HepG2 (cell line): ENCODE measurements around the gene MSL3B.

ENCODE experiments used
- CENPBD1 ChIP-seq: sonication (generic); formaldehyde crosslinking; IDR thresholded peaks from 2 replicates; pipeline ENCODE4 v1.8.0; 2022; ENCODE audit warnings: missing genetic modification reagents, low read depth, mild to moderate bottlenecking, borderline replicate concordance
- GFI1 ChIP-seq: sonication (generic); formaldehyde crosslinking; IDR thresholded peaks from 2 replicates; pipeline ENCODE4 v1.5.0; 2020; ENCODE audit warnings: missing genetic modification reagents, mild to moderate bottlenecking, borderline replicate concordance
- KDM1A ChIP-seq: IDR thresholded peaks from 2 replicates; pipeline ENCODE4 v1.6.1; 2016; ENCODE audit warnings: missing compliant biosample characterization
- KLF11 ChIP-seq: IDR thresholded peaks from 2 replicates; pipeline ENCODE4 v1.6.1; 2016; ENCODE audit warnings: missing compliant biosample characterization
- NFYB ChIP-seq: sonication (generic); formaldehyde crosslinking; IDR thresholded peaks from 2 replicates; pipeline ENCODE4 v1.4.0; 2020; ENCODE audit warnings: missing genetic modification reagents
- ZFP62 ChIP-seq: sonication (generic); formaldehyde crosslinking; IDR thresholded peaks from 2 replicates; pipeline ENCODE4 v1.4.0; 2020; ENCODE audit warnings: missing genetic modification reagents
- ZNF337 ChIP-seq: sonication (generic); formaldehyde crosslinking; IDR thresholded peaks from 2 replicates; pipeline ENCODE4 v1.5.1; 2020; ENCODE audit warnings: missing genetic modification reagents, low read depth, mild to moderate bottlenecking, borderline replicate concordance
- ZNF576 ChIP-seq: sonication (generic); formaldehyde crosslinking; IDR thresholded peaks from 2 replicates; pipeline ENCODE4 v1.4.0; 2020; ENCODE audit warnings: mild to moderate bottlenecking, missing genetic modification reagents
- TF ChIP-seq, protein P1 (sequence below): sonication (generic); formaldehyde crosslinking; IDR thresholded peaks from 2 replicates; pipeline ENCODE4 v1.9.0; 2021; ENCODE audit warnings: mild to moderate bottlenecking, missing genetic modification reagents
- TF ChIP-seq, protein P2 (sequence below): sonication (generic); formaldehyde crosslinking; IDR thresholded peaks from 2 replicates; pipeline ENCODE4 v1.5.1; 2020; ENCODE audit warnings: missing genetic modification reagents, mild to moderate bottlenecking, borderline replicate concordance
- TF ChIP-seq, protein P3 (sequence below): sonication (generic); formaldehyde crosslinking; IDR thresholded peaks from 2 replicates; pipeline ENCODE4 v1.4.0; 2020; ENCODE audit warnings: missing genetic modification reagents
- TF ChIP-seq, protein P4 (sequence below): sonication (generic); formaldehyde crosslinking; IDR thresholded peaks from 2 replicates; pipeline ENCODE4 v1.9.0; 2022; ENCODE audit warnings: missing genetic modification reagents, mild to moderate bottlenecking, borderline replicate concordance

The MSL3B gene

GRCh38 chr2:233854241-233854981 lies 13.8 kb downstream of the MSL3B start, which contains the start of gene HJURP (continued):
- TF ChIP-seq, protein P1, sequence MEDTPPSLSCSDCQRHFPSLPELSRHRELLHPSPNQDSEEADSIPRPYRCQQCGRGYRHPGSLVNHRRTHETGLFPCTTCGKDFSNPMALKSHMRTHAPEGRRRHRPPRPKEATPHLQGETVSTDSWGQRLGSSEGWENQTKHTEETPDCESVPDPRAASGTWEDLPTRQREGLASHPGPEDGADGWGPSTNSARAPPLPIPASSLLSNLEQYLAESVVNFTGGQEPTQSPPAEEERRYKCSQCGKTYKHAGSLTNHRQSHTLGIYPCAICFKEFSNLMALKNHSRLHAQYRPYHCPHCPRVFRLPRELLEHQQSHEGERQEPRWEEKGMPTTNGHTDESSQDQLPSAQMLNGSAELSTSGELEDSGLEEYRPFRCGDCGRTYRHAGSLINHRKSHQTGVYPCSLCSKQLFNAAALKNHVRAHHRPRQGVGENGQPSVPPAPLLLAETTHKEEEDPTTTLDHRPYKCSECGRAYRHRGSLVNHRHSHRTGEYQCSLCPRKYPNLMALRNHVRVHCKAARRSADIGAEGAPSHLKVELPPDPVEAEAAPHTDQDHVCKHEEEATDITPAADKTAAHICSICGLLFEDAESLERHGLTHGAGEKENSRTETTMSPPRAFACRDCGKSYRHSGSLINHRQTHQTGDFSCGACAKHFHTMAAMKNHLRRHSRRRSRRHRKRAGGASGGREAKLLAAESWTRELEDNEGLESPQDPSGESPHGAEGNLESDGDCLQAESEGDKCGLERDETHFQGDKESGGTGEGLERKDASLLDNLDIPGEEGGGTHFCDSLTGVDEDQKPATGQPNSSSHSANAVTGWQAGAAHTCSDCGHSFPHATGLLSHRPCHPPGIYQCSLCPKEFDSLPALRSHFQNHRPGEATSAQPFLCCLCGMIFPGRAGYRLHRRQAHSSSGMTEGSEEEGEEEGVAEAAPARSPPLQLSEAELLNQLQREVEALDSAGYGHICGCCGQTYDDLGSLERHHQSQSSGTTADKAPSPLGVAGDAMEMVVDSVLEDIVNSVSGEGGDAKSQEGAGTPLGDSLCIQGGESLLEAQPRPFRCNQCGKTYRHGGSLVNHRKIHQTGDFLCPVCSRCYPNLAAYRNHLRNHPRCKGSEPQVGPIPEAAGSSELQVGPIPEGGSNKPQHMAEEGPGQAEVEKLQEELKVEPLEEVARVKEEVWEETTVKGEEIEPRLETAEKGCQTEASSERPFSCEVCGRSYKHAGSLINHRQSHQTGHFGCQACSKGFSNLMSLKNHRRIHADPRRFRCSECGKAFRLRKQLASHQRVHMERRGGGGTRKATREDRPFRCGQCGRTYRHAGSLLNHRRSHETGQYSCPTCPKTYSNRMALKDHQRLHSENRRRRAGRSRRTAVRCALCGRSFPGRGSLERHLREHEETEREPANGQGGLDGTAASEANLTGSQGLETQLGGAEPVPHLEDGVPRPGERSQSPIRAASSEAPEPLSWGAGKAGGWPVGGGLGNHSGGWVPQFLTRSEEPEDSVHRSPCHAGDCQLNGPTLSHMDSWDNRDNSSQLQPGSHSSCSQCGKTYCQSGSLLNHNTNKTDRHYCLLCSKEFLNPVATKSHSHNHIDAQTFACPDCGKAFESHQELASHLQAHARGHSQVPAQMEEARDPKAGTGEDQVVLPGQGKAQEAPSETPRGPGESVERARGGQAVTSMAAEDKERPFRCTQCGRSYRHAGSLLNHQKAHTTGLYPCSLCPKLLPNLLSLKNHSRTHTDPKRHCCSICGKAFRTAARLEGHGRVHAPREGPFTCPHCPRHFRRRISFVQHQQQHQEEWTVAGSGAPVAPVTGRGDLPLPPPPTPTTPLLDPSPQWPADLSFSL (CRISPR knock-in tag), result no peak
- TF ChIP-seq KLF11 (CRISPR knock-in tag), result peak; percentile 51; the same call in 1 of the 2 replicates
- 0 out of 2 replicates have a peak, but pooled peaks have one; percentile 75 for TF ChIP-seq ZNF337 (CRISPR knock-in tag)
- no peak for TF ChIP-seq ZNF576 (CRISPR knock-in tag)
- TF ChIP-seq, protein P2, sequence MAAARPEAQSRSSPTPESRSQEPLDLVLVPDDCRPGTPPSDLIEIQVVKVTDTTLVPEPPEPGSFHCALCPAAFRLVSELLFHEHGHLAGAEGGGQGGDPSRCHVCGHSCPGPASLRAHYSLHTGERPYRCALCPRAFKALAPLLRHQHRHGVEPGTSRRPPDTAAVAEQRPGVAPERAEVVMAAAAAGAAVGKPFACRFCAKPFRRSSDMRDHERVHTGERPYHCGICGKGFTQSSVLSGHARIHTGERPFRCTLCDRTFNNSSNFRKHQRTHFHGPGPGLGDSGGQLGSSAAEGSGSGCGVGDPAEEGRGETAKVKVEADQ (CRISPR knock-in tag), result peak; percentile 57; the same call in 1 of the 2 replicates
- TF ChIP-seq ZFP62 (CRISPR knock-in tag), result no peak
- TF ChIP-seq KDM1A (CRISPR knock-in tag), result no peak
- TF ChIP-seq NFYB (CRISPR knock-in tag), result peak; percentile 95
- TF ChIP-seq, protein P3, sequence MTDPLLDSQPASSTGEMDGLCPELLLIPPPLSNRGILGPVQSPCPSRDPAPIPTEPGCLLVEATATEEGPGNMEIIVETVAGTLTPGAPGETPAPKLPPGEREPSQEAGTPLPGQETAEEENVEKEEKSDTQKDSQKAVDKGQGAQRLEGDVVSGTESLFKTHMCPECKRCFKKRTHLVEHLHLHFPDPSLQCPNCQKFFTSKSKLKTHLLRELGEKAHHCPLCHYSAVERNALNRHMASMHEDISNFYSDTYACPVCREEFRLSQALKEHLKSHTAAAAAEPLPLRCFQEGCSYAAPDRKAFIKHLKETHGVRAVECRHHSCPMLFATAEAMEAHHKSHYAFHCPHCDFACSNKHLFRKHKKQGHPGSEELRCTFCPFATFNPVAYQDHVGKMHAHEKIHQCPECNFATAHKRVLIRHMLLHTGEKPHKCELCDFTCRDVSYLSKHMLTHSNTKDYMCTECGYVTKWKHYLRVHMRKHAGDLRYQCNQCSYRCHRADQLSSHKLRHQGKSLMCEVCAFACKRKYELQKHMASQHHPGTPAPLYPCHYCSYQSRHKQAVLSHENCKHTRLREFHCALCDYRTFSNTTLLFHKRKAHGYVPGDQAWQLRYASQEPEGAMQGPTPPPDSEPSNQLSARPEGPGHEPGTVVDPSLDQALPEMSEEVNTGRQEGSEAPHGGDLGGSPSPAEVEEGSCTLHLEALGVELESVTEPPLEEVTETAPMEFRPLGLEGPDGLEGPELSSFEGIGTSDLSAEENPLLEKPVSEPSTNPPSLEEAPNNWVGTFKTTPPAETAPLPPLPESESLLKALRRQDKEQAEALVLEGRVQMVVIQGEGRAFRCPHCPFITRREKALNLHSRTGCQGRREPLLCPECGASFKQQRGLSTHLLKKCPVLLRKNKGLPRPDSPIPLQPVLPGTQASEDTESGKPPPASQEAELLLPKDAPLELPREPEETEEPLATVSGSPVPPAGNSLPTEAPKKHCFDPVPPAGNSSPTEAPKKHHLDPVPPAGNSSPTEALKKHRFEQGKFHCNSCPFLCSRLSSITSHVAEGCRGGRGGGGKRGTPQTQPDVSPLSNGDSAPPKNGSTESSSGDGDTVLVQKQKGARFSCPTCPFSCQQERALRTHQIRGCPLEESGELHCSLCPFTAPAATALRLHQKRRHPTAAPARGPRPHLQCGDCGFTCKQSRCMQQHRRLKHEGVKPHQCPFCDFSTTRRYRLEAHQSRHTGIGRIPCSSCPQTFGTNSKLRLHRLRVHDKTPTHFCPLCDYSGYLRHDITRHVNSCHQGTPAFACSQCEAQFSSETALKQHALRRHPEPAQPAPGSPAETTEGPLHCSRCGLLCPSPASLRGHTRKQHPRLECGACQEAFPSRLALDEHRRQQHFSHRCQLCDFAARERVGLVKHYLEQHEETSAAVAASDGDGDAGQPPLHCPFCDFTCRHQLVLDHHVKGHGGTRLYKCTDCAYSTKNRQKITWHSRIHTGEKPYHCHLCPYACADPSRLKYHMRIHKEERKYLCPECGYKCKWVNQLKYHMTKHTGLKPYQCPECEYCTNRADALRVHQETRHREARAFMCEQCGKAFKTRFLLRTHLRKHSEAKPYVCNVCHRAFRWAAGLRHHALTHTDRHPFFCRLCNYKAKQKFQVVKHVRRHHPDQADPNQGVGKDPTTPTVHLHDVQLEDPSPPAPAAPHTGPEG (CRISPR knock-in tag), result peak; percentile 79; the same call in 1 of the 2 replicates
- TF ChIP-seq GFI1 (CRISPR knock-in tag), result peak; percentile 12; the same call in 1 of the 2 replicates
- TF ChIP-seq, protein P4, sequence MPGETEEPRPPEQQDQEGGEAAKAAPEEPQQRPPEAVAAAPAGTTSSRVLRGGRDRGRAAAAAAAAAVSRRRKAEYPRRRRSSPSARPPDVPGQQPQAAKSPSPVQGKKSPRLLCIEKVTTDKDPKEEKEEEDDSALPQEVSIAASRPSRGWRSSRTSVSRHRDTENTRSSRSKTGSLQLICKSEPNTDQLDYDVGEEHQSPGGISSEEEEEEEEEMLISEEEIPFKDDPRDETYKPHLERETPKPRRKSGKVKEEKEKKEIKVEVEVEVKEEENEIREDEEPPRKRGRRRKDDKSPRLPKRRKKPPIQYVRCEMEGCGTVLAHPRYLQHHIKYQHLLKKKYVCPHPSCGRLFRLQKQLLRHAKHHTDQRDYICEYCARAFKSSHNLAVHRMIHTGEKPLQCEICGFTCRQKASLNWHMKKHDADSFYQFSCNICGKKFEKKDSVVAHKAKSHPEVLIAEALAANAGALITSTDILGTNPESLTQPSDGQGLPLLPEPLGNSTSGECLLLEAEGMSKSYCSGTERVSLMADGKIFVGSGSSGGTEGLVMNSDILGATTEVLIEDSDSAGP, result peak; percentile 82; the same call in 1 of the 2 replicates
- no peak; the same call in 1 of the 2 replicates for TF ChIP-seq CENPBD1 (CRISPR knock-in tag)
